CD4-positive, alpha-beta T cell treated with Interleukin-1 beta for 1 hour (primary cell): ENCODE measurements around the gene OR10G3.

Source experiments
- DNase-seq, 2 donors: peaks; one replicate each; pipeline ENCODE4 v3.0.0-alpha.2; 2020 to 2022

Gene OR10G3

DNA sequence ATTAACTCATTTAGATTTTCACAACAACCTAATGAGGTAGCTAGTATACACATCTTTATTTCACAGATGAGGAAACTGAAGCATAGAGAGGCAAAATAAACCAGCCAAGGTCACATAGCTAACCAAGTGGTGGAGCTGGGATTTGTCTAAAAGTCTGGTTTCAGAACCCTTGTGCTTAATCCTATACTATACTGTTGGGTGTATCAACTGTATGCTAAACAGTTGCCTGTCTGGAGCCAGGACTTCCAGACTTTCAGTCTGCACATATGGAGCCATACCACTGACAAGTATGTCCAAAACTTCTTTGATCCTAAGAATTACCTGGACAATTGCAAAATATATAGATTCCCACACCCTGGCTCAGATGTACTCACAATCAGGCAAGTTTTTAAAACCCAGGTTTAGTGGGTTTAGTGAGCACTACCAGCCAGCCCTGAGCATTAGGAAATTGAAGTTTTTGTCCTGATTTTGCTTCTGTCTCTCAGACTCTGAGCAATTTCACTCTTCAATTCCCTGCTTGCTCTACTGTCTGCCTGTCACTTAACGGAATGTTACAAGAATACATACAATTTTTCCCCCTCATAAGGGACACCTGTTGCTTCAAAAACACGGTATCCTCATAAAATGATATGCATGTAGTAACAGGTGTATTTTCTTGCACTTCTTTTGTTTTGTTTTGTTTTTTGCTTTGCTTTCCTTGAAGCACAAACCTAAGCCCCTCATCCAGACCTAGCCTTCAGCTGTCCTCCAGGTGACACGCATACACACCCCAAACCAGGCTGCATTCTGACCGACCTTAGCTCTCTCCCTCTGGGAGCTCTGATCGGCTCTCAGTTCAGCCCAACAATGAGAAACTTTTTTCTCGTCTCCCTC, 44.1 kb downstream of the OR10G3 start:
- no peak for DNase-seq

DNA sequence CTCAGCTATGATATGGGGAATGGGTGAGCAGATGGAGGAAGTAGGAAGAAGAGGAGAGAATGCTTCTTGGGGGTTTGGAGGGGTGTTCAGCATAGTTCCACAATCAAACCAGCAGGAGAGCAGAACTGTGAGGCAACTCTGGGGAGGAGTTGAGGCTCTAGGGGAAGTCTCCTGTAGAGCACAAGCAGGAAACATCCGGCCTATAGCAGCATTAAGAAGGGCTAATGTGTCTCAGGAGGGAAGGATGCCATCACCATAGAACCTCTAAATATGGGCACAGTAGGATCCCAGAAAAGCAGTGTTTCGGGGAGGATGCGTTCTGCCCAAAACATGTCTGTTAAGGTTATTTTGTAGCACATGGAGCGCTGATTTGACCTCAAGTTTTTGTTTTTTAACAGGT, 45.3 kb downstream of the OR10G3 start:
- no peak for DNase-seq

DNA sequence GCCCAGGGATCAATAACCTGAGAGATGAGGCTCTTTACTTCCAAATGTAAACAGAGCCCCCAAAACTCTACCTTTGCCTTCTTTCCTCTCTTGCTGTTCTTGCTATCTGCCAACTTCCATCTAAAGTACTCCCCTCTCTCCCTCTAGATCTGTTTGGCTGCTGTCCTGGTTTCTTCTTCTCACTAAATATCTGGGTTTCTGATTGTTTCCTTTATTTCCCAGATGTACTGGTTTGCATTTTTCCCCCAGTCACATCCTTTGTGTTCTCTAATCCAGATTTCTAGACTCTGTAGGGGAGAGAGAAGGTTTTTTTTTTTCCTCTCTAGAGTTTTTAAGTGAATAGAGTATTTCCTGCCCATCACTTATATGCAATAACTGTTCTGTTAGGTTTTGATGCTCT, 46.6 kb downstream of the OR10G3 start:
- no peak for DNase-seq

DNA sequence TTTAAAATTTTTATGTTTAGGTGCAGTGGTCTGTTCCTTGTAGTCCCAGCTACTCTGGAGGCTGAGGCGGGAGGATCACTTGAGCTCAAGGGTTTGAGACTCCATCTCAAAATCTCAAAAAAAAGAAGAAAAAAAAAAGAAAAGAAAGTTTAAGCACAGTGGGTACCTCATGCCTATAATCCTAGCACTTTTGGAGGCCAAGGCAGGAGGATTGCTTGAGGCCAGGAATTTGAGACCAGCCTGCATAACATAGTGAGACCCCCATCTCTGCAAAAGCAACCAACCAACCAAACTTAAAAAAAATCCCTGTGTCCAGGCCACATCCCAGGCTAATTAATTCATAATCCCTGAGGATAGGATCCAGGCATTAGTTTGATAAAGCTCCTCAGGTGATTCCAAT, 50.4 kb downstream of the OR10G3 start:
- no peak for DNase-seq

DNA sequence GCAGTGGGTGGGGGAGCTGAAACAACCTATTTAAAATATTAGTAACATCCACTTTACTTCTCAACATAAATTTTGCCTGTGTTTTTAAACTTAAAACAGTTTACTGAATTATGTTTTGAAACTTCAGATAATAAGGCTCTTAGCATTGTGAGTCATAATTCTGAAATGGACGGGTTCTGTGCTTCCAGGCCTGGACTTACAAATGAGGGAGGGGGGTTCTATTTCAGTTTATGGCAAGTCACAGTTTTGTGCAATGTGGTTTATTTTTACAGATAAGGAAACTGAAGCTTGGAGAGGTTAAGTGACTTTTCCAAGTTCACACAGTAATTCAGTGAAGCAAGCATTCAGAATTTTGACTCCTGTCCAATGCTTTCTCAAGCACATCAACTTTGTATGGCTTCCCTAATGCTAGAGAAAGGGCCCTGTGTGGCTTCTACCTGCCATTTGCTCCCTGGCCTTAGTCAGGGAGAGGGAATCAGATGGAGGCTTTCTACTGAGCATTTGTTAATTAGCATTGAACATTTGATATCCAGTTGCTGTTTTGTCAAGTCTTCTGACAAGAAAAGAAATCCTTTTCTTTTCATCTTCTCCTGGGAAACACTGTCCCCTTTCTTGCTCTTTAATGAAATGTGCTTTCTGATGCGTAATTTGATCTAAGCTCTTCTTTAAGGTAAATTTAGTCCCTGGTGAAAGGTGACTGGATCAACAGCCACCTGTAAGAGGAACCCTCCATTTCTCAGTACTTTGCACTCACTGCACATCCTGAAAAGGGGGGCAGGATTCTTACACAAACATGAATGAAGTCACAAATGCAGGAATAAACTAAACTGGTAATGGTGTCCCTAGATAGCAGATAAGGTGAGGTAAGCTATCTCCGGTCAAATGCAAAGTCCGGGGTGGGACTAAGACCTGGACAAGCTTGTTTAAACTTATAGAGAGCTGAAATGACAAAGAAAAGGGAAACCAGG, 51.2 kb downstream of the OR10G3 start:
- DNase-seq: no peak

DNA sequence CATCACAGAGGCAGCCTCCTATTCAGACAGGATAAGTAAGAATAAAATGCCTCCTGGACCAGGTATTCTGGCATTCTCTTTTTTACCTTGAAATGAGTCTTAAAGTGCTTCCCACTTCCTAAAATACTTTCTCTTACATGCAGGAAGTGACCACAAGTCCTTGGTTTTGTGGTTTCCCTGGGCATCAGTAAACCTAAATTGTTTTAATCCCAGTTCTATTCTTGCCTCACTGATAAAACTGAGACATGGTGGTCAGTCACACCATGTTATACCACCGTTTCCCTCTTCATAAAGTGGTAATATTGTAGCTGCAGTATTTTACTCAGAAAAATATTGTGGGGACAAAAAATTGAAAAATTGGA, 52.6 kb downstream of the OR10G3 start:
- no peak for DNase-seq

DNA sequence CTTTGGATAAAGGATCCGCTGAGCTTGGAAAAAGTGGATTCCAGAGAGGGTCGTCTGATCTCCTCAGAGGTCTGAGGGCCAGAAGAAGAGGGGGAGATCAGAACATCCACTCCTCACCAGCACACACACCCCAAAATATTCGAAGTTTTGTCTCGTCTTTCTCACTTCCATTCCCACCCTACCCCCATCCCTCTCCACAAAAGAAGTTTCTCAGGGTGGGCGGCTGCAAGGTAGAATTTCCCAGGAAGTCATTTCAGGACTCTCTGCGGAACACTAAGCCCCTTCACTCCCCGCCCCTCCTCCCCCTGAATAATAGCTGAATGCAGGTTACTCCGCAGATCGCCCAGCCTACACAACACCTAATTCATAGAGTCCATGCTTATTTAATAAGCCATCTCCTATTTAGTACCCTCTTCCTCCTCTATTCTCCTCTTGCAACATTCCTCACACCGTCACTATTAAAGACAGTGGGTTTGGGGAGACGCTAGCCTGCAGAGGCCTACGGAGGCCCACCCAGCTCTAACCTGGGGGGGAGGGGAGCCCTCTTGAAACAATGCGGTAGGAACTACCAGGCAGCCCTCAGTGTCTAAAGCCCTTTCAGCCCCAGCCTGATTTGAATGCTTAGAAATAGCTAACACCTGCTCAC, 53.1 kb downstream of the OR10G3 start:
- no peak for DNase-seq

DNA sequence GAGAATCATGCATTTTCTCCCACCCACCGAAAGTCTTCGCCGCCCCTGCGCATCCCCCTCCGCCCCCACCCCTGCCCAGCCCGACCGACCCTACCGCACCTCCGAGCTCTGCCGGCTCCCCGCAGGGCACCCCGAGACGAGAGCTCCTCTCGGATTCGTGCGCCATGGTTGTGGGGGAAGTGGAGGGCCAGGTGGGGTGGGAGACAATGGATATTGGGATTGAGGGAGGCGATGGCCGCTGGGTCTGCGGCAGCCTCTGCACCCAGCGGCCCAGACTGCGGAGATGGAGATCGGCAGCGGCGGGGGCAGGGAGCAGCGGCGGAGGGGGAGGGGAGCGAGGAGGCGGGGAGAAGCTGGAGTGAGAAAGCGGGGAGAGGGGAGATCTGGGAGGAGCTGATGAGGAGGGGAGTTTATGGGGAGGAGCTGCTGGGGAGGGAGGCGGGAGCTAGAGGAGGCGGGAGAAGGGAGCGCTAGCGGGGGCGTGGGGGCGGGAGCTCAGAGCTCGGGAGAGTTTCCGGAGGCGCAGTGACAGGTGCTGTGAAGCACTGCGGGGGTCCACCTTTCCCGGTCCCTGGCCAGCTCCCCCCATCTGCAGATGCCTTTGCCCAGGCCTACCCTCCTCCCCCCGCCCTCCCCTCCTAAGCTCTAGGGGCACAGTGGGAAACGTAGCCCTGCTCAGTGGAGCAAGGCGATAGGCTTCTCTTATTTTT, 53.8 kb downstream of the OR10G3 start, which contains the start of gene SALL2:
Gene SALL2 (minus strand): TSS at position 385 of the 710 bp plus-strand sequence. CDS start 219 bp downstream, at position 166.
- peak; percentile 54 to 65 for DNase-seq

DNA sequence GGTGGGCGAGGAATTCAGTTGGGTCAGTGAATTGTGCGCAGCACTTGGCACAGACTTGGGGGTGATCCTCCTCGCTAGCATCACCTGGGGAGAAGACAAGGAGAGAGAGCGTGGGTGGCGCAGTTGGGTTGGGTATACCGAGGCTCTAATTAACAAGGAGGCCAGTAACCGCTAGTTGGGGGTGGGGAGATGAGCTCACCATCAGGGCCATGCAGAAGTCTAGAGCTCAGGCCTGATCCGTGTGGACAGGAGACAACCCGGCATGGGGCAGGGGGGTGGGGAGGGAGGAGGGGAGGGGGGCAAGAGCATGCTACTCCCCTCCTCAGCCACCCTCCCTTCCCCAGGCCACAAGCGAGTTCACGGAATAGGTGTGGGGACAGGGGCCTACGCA, 54.3 kb downstream of the OR10G3 start:
- no peak for DNase-seq

DNA sequence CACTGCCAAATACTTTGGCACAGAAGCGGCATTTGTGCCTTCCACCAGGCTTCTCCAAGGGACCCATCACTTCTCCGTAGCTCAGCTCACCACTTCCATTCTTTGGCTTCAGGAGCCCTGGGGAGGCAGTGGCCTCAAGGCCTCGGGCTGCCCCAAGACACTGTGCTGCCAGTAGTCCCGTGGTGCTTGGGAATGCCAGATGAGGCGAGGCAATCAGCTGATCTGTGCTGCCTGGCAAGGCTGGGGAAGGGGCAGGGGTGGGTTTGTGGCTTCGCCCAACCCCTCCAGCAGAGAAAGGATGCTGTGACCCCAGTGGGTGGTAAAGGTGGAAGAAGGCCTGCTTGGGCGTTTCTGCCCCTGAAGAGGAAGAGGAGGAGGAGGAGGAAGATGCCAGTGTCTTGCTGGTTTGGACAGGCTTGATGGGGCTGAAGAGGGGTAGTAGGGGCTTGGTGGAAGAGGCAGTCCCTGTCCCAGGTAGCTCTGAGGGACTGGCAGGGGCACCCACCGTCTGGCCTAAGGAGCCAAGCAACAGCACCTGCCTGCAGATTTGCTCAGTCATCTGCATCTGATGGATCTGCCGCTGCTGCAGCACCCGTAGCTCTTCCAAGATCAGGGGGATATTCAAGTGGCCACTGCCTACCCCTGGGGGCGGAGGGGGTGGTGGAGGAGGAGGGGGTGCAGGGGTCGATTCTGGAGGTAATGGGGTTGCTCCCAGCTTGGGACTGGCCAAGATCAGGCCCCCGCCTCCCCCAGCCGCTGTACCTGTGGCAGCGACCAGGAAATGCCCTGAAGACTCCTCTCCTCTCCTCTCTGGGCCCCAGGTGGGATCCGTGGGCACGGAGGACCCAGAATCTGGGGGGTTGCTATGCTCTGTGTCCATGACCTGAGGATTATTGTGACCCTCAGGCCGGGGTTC, 55.0 kb downstream of the OR10G3 start:
- DNase-seq: no peak

DNA sequence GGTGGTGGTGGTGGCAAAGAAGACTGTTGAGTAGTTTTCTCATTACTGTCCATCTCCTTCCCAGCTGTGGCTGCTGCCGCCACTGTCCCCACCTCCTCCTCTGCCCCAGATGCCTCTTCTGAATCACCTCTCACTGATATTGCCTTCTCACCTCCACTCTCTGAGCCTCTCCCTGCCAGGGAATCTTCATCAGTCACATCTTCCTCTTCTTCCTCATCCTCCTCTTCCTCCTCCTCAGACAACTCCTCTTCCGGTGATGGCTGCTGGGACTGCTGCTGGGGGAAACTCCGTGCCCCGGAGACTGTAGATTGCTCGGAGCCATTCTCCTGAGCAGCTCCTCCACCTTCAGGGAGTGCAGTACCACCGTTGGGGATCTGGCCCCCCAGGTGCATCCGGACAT, 56.7 kb downstream of the OR10G3 start:
- no peak for DNase-seq

DNA sequence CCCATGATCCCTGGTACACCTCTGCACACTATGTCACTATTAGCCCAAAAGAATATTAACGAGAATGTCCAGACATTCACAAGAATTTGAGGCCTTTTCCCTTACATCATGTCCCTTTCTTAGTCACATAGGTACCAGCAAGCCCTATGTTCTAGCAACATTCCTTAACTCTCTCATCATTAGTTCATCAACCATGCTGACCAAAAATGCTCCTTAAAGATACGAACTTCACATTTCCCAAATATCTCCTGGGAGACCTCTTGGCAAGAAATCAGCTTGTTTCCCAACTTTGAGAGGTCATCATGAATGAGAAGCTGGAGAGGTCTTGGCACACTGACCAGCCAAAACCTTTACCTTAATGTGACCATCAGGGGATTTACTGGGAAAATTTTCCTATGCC, 58.4 kb downstream of the OR10G3 start:
- DNase-seq: no peak

DNA sequence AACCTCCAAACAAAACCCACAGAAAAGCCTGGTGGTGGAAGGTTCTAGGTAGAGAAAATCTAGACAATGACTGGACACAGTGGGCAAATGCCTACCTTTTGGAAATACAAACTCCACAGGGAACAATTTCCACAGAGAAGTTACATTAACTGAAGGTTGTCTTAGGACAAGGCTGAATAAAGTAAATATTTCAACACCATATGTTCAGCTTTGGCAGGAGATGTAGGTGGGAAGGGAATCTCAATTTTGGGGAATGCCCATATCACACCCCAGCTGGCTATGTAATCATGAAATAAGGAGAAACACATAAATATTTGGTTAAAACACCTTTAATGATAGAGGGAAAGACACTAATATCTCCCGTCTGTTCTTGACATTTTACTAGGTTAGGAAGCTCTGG, 59.1 kb downstream of the OR10G3 start:
- DNase-seq: no peak

DNA sequence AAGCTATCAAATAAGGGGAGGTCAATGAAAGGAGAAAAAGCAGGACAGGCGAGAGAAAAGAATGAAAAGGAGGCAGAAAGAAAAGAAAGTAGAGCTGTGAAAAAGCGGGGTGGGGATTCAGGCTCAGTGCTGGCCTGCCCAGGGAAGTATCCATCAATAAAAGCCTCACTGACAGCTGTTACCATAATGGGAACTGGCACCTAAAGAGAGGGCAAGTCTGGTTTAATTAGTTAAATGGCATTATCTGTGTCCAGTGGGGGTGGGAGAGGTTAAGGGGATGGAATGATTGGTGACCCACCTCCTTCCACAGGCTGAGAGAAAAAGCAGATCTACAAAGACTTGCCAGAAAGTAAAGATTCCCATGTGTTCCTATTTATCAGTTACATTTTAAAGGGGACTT, 61.2 kb downstream of the OR10G3 start:
- no peak for DNase-seq
